NCI-H345 treated with DMSO at 0.1 percent for 48 hours (cell line): ENCODE measurements around the gene SCPEP1.
"Not testable (repeated sequence)": the region's sequence is repeated elsewhere in the genome, so short reads cannot be mapped to it uniquely, and the experiment has no call there.

Source experiments
- DNase-seq: peaks from one replicate; lab custom pipeline; 2025; ENCODE audit not compliant: unreplicated experiment; lab: John Stamatoyannopoulos, UW

Gene SCPEP1

GRCh38 chr17:56965241-56965640, 12.7 kb upstream of the SCPEP1 start:
- not testable (repeated sequence) for DNase-seq

GRCh38 chr17:56965681-56966080, 12.2 kb upstream of the SCPEP1 start:
- not testable (repeated sequence) for DNase-seq

- DNase-seq: peak; percentile 98
These were observed 11.6 kb upstream of the SCPEP1 start for GRCh38 chr17:56966338-56966737.

GRCh38 chr17:56970974-56971373, 7.0 kb upstream of the SCPEP1 start:
- no peak for DNase-seq

- DNase-seq: no peak
These were observed 5.7 kb upstream of the SCPEP1 start for GRCh38 chr17:56972111-56972730.

- no peak for DNase-seq
These were observed 4.4 kb upstream of the SCPEP1 start for GRCh38 chr17:56973520-56973919.

- no peak for DNase-seq
These were observed 3.9 kb upstream of the SCPEP1 start for GRCh38 chr17:56974055-56974454.

GRCh38 chr17:56975656-56976055, 2.3 kb upstream of the SCPEP1 start:
- DNase-seq: no peak

- no peak for DNase-seq
These were observed 856 bp upstream of the SCPEP1 start for GRCh38 chr17:56976941-56977608.

- no peak for DNase-seq
These were observed 635 bp downstream of the SCPEP1 start for GRCh38 chr17:56978441-56979090.

GRCh38 chr17:56979091-56979480, 1.2 kb downstream of the SCPEP1 start:
- no peak for DNase-seq

- not testable (repeated sequence) for DNase-seq
These were observed 2.6 kb downstream of the SCPEP1 start for GRCh38 chr17:56980526-56980925.

- peak; percentile 79 for DNase-seq
These were observed 4.4 kb downstream of the SCPEP1 start for GRCh38 chr17:56982312-56982711.

- DNase-seq: no peak
These were observed 5.4 kb downstream of the SCPEP1 start for GRCh38 chr17:56983366-56983765.

GRCh38 chr17:56985371-56986162, 7.6 kb downstream of the SCPEP1 start:
- no peak for DNase-seq

GRCh38 chr17:56987283-56987834, 9.4 kb downstream of the SCPEP1 start:
- no peak for DNase-seq

GRCh38 chr17:56988901-56989572, 11.1 kb downstream of the SCPEP1 start:
- no peak for DNase-seq

- DNase-seq: no peak
These were observed 14.4 kb downstream of the SCPEP1 start for GRCh38 chr17:56992364-56992763.

GRCh38 chr17:56994009-56994792, 16.3 kb downstream of the SCPEP1 start:
- DNase-seq: no peak

- DNase-seq: no peak
These were observed 17.8 kb downstream of the SCPEP1 start for GRCh38 chr17:56995766-56996165.
